OCI-LY3 (cell line): Measurements from ENCODE around the gene MYO1E.

ENCODE experiments used
- H2AFZ ChIP-seq: fragments of 200-600, 300-600 bp; shearing (Covaris generic); 2 replicates; pipeline ENCODE4 v1.6.0; 2014; ENCODE audit warnings: antibody characterized with exemption, low read depth, low read length
- H3K27ac ChIP-seq: fragments of 200-600, 300-600 bp; sonication (generic); 2 replicates; pipeline ENCODE4 v1.5.1; 2014; ENCODE audit warnings: mild to moderate bottlenecking, low read length, moderate library complexity, mixed read lengths
- H3K27me3 ChIP-seq: fragments of 200-600, 300-600 bp; sonication (generic); 2 replicates; pipeline ENCODE4 v1.6.1; 2014; ENCODE audit warnings: low read depth, low read length, mixed read lengths
- H3K36me3 ChIP-seq: fragments of 200-600, 300-600 bp; sonication (generic); replicated peaks from 2 replicates; pipeline ENCODE3; 2014; ENCODE audit warnings: low read depth, low read length, mixed read lengths
- H3K4me1 ChIP-seq: fragments of 300-600, 200-600 bp; sonication (generic); 2 replicates; pipeline ENCODE4 v1.6.1; 2014; ENCODE audit warnings: low read length, mixed read lengths
- H3K4me2 ChIP-seq: fragments of 200-600, 300-600 bp; sonication (generic); 2 replicates; pipeline ENCODE4 v1.6.1; 2014; ENCODE audit warnings: low read length, mixed read lengths
- H3K4me3 ChIP-seq: fragments of 300-600, 200-600 bp; sonication (generic); 2 replicates; pipeline ENCODE4 v1.5.1; 2014; ENCODE audit warnings: antibody characterized with exemption, mild to moderate bottlenecking, low read length, moderate library complexity
- H3K79me2 ChIP-seq: fragments of 300-600, 200-600 bp; shearing (Covaris generic); 2 replicates; pipeline ENCODE4 v1.6.1; 2014; ENCODE audit warnings: mild to moderate bottlenecking, low read length, mixed read lengths
- H3K9ac ChIP-seq: fragments of 300-600, 200-600 bp; shearing (Covaris generic); 2 replicates; pipeline ENCODE4 v1.6.0; 2014; ENCODE audit warnings: mild to moderate bottlenecking, low read length, moderate library complexity
- H3K9me3 ChIP-seq: fragments of 200-600, 300-600 bp; shearing (Covaris generic); 2 replicates; pipeline ENCODE4 v1.6.1; 2014; ENCODE audit warnings: low read length, mixed read lengths; ENCODE audit not compliant: insufficient read depth
- H4K20me1 ChIP-seq: fragments of 200-600, 300-600 bp; sonication (generic); 2 replicates; pipeline ENCODE4 v1.6.1; 2016; ENCODE audit warnings: low read length, mixed read lengths; ENCODE audit not compliant: insufficient read depth
- CTCF ChIP-seq: fragments of 200-600, 300-600 bp; sonication (generic); IDR thresholded peaks from 2 replicates; pipeline ENCODE4 v1.5.1; 2014; ENCODE audit warnings: antibody characterized with exemption, low read length, low read depth
- EZH2phosphoT487 ChIP-seq: fragments of 200-600 bp; shearing (Covaris generic); IDR thresholded peaks from 2 replicates; pipeline ENCODE4 v1.6.1; 2018; ENCODE audit warnings: antibody characterized with exemption, mixed run types, low read depth

Gene MYO1E

GRCh38 chr15:59335207-59335786, 37.4 kb downstream of the MYO1E start:
- no peak for TF ChIP-seq EZH2phosphoT487
- TF ChIP-seq CTCF, result no peak
- peaks cover 14% of the 10 kb centered on the region for H3K4me1 ChIP-seq
- peaks cover 13% of the 10 kb centered on the region; the same call in 1 of the 2 replicates for H3K27me3 ChIP-seq
- no peak overlapping the region for H3K9ac ChIP-seq
- H3K79me2 ChIP-seq, result 0 out of 2 replicates have a peak, but pooled peaks cover 6% of the 10 kb centered on the region
- H3K36me3 ChIP-seq, result no peaks in the 10 kb centered on the region
- no peak overlapping the region for H3K27ac ChIP-seq
- no peaks in the 10 kb centered on the region for H3K9me3 ChIP-seq
- no peak overlapping the region for H2AFZ ChIP-seq
- H3K4me3 ChIP-seq, result no peak overlapping the region
- 0 out of 2 replicates have a peak, but pooled peaks cover 1% of the 10 kb centered on the region for H4K20me1 ChIP-seq
- no peak overlapping the region for H3K4me2 ChIP-seq

DNA sequence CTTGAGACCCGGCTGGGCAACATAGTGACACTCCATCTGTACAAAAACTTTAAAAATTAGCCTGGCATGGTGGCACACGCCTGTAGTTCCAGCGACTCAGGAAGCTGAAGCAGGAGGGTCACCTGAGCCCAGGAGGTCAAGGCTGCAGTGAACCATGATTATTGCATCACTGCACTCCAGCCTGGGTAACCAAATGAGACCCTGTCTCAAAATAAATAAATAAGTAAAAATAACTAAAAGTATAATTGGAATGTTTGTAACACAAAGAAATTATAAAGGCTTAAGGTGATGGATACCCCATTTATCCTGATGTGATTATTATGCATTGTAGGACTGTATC, 38.6 kb downstream of the MYO1E start:
- H4K20me1 ChIP-seq, result peaks cover 13% of the 10 kb centered on the region; the same call in 1 of the 2 replicates
- H3K4me1 ChIP-seq, result peaks cover 26% of the 10 kb centered on the region
- H3K27me3 ChIP-seq, result peaks cover 13% of the 10 kb centered on the region; the same call in 1 of the 2 replicates
- no peak overlapping the region for H3K4me3 ChIP-seq
- no peak overlapping the region for H3K27ac ChIP-seq
- no peak overlapping the region for H3K4me2 ChIP-seq
- H2AFZ ChIP-seq, result no peak overlapping the region
- TF ChIP-seq CTCF (no peak), EZH2phosphoT487 (no peak)
- no peak overlapping the region for H3K9ac ChIP-seq
- H3K36me3 ChIP-seq, result no peaks in the 10 kb centered on the region
- H3K79me2 ChIP-seq, result 0 out of 2 replicates have a peak, but pooled peaks cover 6% of the 10 kb centered on the region
- H3K9me3 ChIP-seq, result no peaks in the 10 kb centered on the region

DNA sequence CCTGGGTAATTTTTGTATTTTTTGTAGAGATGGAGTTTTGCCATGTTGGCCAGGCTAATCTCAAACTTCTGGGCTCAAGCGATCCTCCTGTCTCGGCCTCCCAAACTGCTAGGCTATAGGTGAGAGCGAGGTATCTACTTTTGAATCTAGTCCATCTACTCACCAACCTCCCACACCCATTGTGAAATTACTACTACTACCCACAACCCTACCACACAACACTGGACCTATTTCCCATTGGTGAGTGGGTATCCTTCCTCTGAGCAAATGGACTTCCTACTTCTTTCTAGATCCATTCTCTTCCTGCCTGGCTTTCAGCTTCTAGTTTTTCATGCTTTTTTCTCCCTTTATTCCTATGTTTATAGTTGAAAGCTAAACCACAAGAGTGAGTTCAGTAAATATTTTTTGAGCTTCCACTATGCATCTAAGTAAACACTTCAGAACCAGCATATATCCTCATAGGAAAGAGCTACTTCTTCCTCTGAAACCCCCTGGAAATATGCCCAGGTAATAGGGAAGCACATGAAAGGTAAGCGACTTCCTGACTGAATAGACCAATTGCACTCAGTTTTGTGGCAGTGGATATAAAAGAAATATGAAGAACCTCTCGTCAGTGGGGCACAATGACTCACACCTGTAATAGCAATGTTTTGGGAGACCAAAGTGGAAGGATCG, 39.1 kb downstream of the MYO1E start:
- H3K27me3 ChIP-seq, result peaks cover 13% of the 10 kb centered on the region; the same call in 1 of the 2 replicates
- peaks cover 13% of the 10 kb centered on the region; the same call in 1 of the 2 replicates for H4K20me1 ChIP-seq
- H3K79me2 ChIP-seq, result 0 out of 2 replicates have a peak, but pooled peaks cover 6% of the 10 kb centered on the region
- no peaks in the 10 kb centered on the region for H3K9me3 ChIP-seq
- no peak overlapping the region for H3K27ac ChIP-seq
- no peak overlapping the region for H3K4me2 ChIP-seq
- TF ChIP-seq CTCF (no peak), EZH2phosphoT487 (no peak)
- H3K4me3 ChIP-seq, result no peak overlapping the region
- no peak overlapping the region for H2AFZ ChIP-seq
- peaks cover 31% of the 10 kb centered on the region for H3K4me1 ChIP-seq
- no peaks in the 10 kb centered on the region for H3K36me3 ChIP-seq
- no peak overlapping the region for H3K9ac ChIP-seq

DNA sequence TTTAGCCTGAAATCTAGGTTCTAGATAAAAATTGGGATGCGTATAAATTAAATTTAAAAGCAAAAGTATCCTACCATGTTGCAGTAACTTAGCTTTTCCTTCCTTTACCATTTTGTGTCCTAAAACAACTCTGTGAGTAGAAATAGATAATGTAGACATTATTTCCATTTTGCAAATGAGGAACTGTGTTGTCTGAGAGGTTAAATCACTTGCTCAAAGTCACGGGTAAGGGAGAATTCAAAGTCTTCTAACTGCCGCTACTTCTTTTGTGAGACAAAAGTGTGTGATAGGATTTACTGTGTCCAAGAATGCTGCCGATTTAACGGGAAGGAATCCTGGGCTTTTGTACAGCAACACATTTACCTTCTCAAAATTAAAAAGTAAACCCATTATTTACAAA, 40.7 kb downstream of the MYO1E start:
- no peak overlapping the region for H3K9ac ChIP-seq
- peaks cover 6% of the 10 kb centered on the region; the same call in 1 of the 2 replicates for H3K79me2 ChIP-seq

More for the DNA sequence above, 40.7 kb downstream of the MYO1E start:
- Histone ChIP-seq H3K36me3 (no peaks in the 10 kb centered on the region), H3K4me2 (peak overlapping the region; percentile 15), H4K20me1 (peaks cover 16% of the 10 kb centered on the region; the same call in 1 of the 2 replicates), H3K4me3 (no peak overlapping the region), H3K27ac (no peak overlapping the region), H3K4me1 (peaks cover 47% of the 10 kb centered on the region), H3K9me3 (no peaks in the 10 kb centered on the region), H3K27me3 (peaks cover 13% of the 10 kb centered on the region; the same call in 1 of the 2 replicates), H2AFZ (no peak overlapping the region)
- TF ChIP-seq EZH2phosphoT487, result no peak
- TF ChIP-seq CTCF, result no peak
